Vagina (tissue), 2 donors: ENCODE measurements around the gene ABCA8. TPM values are rescaled to one million over a fixed set of nuclear protein-coding genes. Genes with fewer than 3 reads are reported as not detected.
"Not testable (repeated sequence)": the region's sequence is repeated elsewhere in the genome, so short reads cannot be mapped to it uniquely, and the experiment has no call there.

ENCODE experiments used
- DNase-seq, 2 donors: peaks; one replicate each; pipeline ENCODE4 v3.0.0-alpha.2; 2017; ENCODE audit errors: extremely low spot score in 2 of 2
- H3K27ac ChIP-seq: fragments of 200-600 bp; sonication (generic); one replicate; pipeline ENCODE4 v1.5.1; 2019
- H3K27me3 ChIP-seq: fragments of 200-600 bp; sonication (generic); one replicate; pipeline ENCODE4 v1.5.1; 2019
- H3K36me3 ChIP-seq, 2 donors: fragments of 200-600 bp; sonication (generic); one replicate each; pipeline ENCODE4 v1.5.1; 2017 to 2019
- H3K4me1 ChIP-seq: fragments of 200-600 bp; sonication (generic); one replicate; pipeline ENCODE4 v1.5.1; 2019
- H3K4me3 ChIP-seq, 2 donors: fragments of 200-600 bp; sonication (generic); 1 replicate in 1 of 2; 2 replicates in 1 of 2; pipeline ENCODE4 v1.5.1; 2016 to 2019
- H3K9me3 ChIP-seq: fragments of 200-600 bp; sonication (generic); one replicate; pipeline ENCODE4 v1.5.1; 2019
- CTCF ChIP-seq, 3 experiments: fragments of 450-650 bp in 2 of 3; fragments of 200-600 bp in 1 of 3; sonication (generic) in 1 of 3; IDR thresholded peaks; one replicate each; pipeline ENCODE4 v1.5.1; 2017 to 2019; ENCODE audit warnings: antibody characterized with exemption in 3 of 3, mild to moderate bottlenecking in 2 of 3, moderate library complexity in 2 of 3
- POLR2A ChIP-seq, 2 donors: fragments of 450-650 bp; IDR thresholded peaks; one replicate each; pipeline ENCODE4 v1.6.1; 2017; ENCODE audit warnings: antibody characterized with exemption in 2 of 2, mild to moderate bottlenecking in 2 of 2, moderate library complexity in 2 of 2
- POLR2AphosphoS5 ChIP-seq, 2 donors: sonication (generic); formaldehyde crosslinking; IDR thresholded peaks; one replicate each; pipeline ENCODE4 v1.9.0; 2017; ENCODE audit warnings: antibody characterized with exemption in 2 of 2, mild to moderate bottlenecking in 2 of 2, low read depth in 1 of 2; ENCODE audit not compliant: insufficient read depth in 1 of 2
- intact Hi-C: fragments of 100-400 bp; cut with DNase I; formaldehyde crosslinking; loops from one replicate; pipeline ENCODE4 v1.15.1; 2023
- total RNA-seq: library from RNA; depleted of rRNA; stranded (reverse); fragments of >200 nt; gene quantifications from one replicate; pipeline ENCODE4 v1.2.3, GENCODE V29; 2016

ABCA8 gene
- total RNA-seq, 1 donor from 2014 or later = 75.9 TPM

GRCh38 chr17:68830313-68830712, 124.9 kb downstream of the ABCA8 start:
- no peak for DNase-seq
- intact Hi-C loops = no loop called here
- no peaks in the 10 kb centered on the region for H3K4me1 ChIP-seq
- H3K36me3 ChIP-seq = no peaks in the 10 kb centered on the region
- no peaks in the 10 kb centered on the region for H3K27me3 ChIP-seq
- H3K27ac ChIP-seq = no peak overlapping the region
- H3K9me3 ChIP-seq = no peaks in the 10 kb centered on the region
- no peak overlapping the region for H3K4me3 ChIP-seq
- TF ChIP-seq POLR2A (IDR thresholded peaks at IDR 0.05) (no peak), POLR2AphosphoS5 (IDR thresholded peaks at IDR 0.05; ENCODE audit: insufficient read depth in 1 of 2, low read depth in 1 of 2) (no peak), CTCF (IDR thresholded peaks at IDR 0.05) (no peak)

- Histone ChIP-seq H3K27me3 (no peaks in the 10 kb centered on the region), H3K4me3 (no peak overlapping the region), H3K4me1 (no peaks in the 10 kb centered on the region), H3K9me3 (no peaks in the 10 kb centered on the region), H3K27ac (no peak overlapping the region), H3K36me3 (no peaks in the 10 kb centered on the region)
- TF ChIP-seq POLR2A (IDR thresholded peaks at IDR 0.05) = no peak
- TF ChIP-seq CTCF (IDR thresholded peaks at IDR 0.05) = no peak
- no peak for TF ChIP-seq POLR2AphosphoS5 (IDR thresholded peaks at IDR 0.05; ENCODE audit: insufficient read depth in 1 of 2, low read depth in 1 of 2)
- DNase-seq = no peak
- intact Hi-C loops = no loop called here
These were observed 126.0 kb downstream of the ABCA8 start for GRCh38 chr17:68829211-68829610.

GRCh38 chr17:68824707-68825106, 130.5 kb downstream of the ABCA8 start:
- Histone ChIP-seq H3K4me1 (peaks cover 4% of the 10 kb centered on the region), H3K4me3 (no peak overlapping the region), H3K9me3 (no peaks in the 10 kb centered on the region), H3K27me3 (no peaks in the 10 kb centered on the region), H3K36me3 (no peaks in the 10 kb centered on the region), H3K27ac (no peak overlapping the region)
- TF ChIP-seq CTCF (IDR thresholded peaks at IDR 0.05) = no peak
- no peak for TF ChIP-seq POLR2A (IDR thresholded peaks at IDR 0.05)
- no peak for TF ChIP-seq POLR2AphosphoS5 (IDR thresholded peaks at IDR 0.05; ENCODE audit: insufficient read depth in 1 of 2, low read depth in 1 of 2)
- DNase-seq = no peak
- intact Hi-C loops = no loop called here

DNA sequence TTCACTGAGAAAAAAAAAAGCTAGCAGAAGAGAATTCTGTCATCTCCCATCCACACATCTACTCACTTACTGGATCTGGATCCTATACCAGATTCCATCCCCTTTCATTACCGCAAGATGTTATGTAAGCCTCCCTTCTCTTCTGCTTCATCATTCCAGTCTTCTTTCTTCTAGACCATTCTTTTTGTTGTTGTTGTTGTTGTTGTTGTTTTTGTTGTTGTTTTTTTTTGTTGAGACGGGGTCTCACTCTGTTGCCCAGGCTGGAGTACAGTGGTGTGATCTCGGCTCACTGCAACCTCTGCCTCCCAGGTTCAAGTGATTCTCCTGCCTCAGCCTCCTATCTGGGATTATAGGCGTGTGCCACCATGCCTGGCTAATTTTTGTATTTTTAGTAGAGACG, 131.0 kb downstream of the ABCA8 start:
- H3K36me3 ChIP-seq, H3K27ac ChIP-seq, intact Hi-C loops, H3K4me1 ChIP-seq, H3K4me3 ChIP-seq, DNase-seq, H3K9me3 ChIP-seq, H3K27me3 ChIP-seq: not testable (repeated sequence)

GRCh38 chr17:68822719-68823289, 132.4 kb downstream of the ABCA8 start:
- H3K27me3 ChIP-seq = no peaks in the 10 kb centered on the region
- intact Hi-C loops = no loop called here
- no peak for TF ChIP-seq POLR2AphosphoS5 (IDR thresholded peaks at IDR 0.05; ENCODE audit: insufficient read depth in 1 of 2, low read depth in 1 of 2)
- no peak for TF ChIP-seq POLR2A (IDR thresholded peaks at IDR 0.05)
- no peak for TF ChIP-seq CTCF (IDR thresholded peaks at IDR 0.05)
- H3K4me3 ChIP-seq = no peak overlapping the region
- no peaks in the 10 kb centered on the region for H3K36me3 ChIP-seq
- peaks cover 4% of the 10 kb centered on the region for H3K4me1 ChIP-seq
- DNase-seq = no peak
- no peaks in the 10 kb centered on the region for H3K9me3 ChIP-seq
- H3K27ac ChIP-seq = no peak overlapping the region
